Measurements from ENCODE around the gene YPEL2.
"Not testable (repeated sequence)": the region's sequence is repeated elsewhere in the genome, so short reads cannot be mapped to it uniquely, and the experiment has no call there.

Gene YPEL2

GRCh38 chr17:59409336-59410048 is 78.0 kb downstream of the YPEL2 start:
- no peak for DNase-seq

- no peak for DNase-seq
Measured at GRCh38 chr17:59410049-59410437, 78.6 kb downstream of the YPEL2 start.

DNA sequence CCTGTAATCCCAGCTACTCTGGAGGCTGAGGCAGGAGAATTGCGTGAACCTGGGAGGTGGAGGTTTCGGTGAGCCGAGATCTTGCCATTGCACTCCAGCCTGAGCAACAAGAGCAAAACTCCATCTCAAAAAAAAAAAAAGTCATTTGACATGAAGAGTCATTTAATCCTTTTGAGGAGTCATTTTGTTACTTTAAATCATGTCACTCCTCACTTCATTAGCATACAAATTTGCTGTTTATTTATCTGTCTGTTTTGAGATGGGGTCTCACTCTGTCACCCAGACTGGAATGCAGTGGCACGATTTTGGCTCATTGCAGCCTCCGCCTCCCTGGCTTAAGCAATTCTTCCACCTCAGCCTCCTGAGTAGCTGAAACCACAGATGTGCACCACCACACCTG is 81.0 kb downstream of the YPEL2 start:
- not testable (repeated sequence) for DNase-seq

GRCh38 chr17:59413014-59413766 is 81.7 kb downstream of the YPEL2 start:
- DNase-seq, result no peak

DNA sequence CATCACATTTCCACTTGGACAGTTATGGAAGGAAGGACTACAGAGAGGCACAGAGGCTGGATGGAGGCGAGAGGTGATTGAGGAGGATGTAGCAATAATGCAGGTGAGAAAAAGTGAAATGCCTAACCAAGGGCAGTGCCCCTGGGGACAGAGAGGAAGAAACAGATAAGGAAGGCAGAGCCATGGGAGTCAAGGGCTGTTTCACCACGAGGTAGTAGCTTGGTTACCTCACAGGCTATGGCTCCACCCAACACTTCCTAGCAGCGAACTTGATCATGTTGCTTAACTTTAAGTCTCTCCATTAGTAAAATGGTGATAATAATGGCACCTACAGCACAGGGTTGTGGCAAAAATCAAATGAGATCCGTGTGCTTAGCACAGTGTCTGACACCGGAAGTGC is 83.9 kb downstream of the YPEL2 start:
- no peak for DNase-seq

- DNase-seq, result no peak
Measured at GRCh38 chr17:59416184-59416583, 84.7 kb downstream of the YPEL2 start.

- DNase-seq, result no peak
Measured at GRCh38 chr17:59417452-59417851, 86.0 kb downstream of the YPEL2 start.

DNA sequence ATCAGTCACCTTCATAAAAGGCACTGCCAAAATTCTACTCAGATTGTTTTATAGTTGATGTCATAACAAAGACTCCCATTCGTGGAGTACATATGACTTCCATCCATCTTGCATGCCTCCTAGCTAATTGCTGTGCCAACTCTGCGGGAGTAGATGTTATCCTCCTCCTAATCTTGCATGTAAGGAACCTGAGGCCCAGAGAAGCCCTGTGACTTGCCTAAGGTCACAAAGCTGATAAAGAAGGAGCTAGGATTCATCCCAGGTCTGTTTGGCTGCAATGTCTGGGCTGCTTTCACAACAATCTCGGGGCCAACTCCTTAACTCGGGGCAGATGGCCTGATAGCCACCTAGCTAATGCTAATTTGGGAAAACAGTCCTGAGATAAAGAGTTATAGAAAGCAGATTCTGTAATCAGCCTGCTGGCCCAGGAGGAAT is 87.3 kb downstream of the YPEL2 start:
- DNase-seq, result no peak

- no peak for DNase-seq
Measured at GRCh38 chr17:59420901-59421300, 89.4 kb downstream of the YPEL2 start.

GRCh38 chr17:59421722-59422121 is 90.3 kb downstream of the YPEL2 start:
- DNase-seq, result no peak

DNA sequence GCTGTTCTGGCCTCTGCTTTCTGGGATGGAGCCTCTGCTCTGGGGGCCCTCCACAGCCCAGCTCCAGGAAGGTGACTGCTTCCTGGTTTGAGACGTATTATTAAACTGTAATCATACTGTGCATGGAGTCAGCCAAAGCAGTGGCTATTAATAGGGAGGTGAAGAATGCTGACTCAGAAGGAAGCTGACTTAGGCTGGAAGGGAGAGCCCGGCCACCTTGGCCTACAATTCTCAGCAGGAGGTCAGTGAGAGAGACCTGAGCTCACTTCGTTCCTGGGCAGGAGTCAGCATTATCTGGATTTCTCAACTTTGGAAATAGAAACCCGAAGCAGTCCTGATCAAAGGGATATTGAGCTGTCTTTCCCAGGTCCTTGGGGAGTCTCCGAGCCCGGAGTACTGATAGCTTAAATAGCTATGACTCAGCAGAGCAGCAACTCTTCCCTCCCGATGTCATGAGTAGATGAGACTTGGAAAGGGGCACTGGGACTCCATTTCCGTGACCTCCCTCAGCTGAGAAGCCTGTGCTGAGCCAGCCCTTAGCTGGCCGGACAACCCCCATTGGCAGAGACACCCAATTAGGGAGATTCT is 91.8 kb downstream of the YPEL2 start:
- DNase-seq, result peak; percentile 56

DNA sequence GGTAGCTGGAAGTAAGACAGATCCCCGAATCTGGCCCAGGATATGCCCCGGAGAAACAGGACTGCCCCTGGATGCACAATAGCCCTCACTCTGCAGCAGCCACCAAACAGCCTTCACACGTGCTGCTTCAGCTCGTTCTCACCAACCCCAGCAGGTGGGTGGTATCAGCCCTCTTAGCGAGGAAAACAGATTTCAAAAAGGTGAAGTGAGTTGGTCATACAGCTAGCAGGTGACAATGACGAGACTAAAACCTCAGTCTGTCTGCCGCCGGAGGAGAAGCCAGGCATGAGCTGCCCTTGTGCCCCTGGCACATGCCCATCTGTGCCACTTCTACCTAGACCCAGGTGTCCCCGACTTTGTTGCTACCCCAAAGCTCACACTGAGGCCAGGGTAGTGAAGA is 92.4 kb downstream of the YPEL2 start:
- DNase-seq, result no peak

DNA sequence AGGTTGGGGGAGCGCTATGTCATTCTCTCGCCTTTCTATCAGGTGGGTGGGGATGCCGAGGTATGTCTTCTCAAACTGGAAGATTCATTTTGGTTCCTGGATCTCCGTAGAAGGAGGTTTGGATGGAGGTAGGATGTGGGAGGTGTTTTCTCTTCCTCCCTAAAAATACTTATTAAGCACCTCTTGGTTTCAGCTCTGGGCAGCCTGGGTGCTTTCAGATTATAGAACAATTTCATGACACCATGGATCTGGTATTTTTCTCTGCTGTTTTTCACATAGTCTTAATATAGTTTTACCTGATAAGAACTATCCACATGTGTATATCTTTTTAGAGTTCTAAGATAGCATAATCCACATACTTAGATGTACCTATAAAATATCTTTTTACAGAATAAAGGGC is 92.9 kb downstream of the YPEL2 start:
- no peak for DNase-seq

GRCh38 chr17:59425085-59425931 is 93.9 kb downstream of the YPEL2 start:
- peak; percentile 78 for DNase-seq

- no peak for DNase-seq
Measured at GRCh38 chr17:59426031-59426430, 94.6 kb downstream of the YPEL2 start.

DNA sequence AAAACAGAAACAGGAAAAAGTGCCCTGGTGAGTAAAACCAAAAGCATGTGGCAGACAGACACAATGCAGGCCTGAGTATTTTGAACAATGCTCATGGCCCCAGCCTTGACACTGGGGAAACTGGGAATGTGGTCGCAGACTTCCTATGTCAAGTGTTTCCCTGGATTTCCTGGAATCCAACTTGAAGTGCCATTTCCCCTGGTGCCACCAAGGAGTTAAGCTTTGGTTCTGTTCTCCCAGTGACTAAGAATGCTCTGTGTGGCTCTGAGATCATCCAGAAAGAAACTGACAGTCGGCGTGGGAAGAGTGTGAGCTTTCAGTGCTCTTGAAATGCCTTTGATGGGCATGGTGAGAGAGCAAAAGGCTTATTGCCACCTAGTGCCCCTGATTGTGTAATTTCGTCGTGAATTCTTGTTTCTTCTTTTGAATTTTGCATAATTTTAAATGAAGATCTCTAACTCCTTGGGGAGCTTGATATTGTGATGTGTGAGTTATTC is 96.0 kb downstream of the YPEL2 start:
- DNase-seq, result peak; percentile 35

GRCh38 chr17:59427996-59428395 is 96.5 kb downstream of the YPEL2 start:
- no peak for DNase-seq

GRCh38 chr17:59428916-59429485 is 97.5 kb downstream of the YPEL2 start:
- peak; percentile 67 for DNase-seq

DNA sequence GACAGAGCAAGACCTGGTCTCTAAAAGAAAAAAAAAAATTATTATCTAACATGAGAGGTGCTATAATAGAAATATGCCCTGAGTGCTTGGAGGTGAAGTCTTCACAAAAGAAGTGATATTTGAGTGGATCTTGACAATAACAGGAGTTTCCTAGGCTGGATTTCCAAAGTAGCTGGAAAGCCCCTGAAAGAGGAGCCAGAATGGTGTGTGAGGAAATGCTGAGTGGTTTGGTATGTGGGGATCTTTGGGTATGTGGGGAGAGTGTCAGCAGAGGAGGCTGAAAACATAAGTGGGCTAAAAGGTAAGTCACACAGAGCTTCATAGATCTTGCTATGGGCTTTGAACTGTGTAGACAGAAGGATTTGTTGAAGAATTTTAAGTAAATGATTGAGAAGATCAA is 100.1 kb downstream of the YPEL2 start:
- DNase-seq, result no peak

DNA sequence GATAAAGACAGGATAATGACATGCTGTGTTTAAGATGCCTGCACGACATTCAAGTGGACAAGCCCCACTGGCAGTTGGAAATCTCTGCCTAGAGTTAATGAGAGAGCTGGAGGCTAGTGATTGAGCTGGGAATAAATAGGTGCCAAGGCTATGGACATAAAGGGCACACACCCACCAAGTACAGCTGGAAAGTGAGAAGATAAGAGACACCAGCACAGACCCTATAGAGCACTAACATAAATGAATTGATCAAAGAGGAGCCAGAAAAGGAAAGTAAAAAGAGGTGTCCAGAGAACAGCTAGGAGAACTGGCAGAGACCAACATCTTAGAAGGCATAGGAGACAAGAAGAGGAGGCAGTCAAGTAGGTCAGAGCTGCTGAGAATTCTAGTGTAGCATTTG is 101.2 kb downstream of the YPEL2 start:
- DNase-seq, result no peak

DNA sequence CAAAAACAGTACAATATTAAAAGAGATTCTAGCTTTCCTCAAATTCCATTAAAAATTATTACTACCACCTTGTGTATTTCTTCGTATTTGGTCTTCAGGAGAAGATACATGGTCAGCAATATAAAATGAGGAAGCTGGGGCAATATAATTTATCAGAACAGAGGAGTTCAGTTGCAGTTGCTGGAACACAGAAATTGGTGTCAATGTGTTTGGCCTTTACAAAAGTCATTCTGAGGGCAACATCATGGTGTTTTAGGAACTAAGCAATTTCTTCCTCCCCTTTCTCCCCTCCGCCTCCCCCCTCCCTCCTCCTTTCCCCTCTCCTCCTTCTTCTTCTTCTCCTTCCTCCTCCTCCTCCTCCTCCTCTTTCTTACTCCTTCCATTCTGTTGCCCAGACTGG is 102.1 kb downstream of the YPEL2 start:
- DNase-seq, result no peak

GRCh38 chr17:59434429-59434828 is 103.0 kb downstream of the YPEL2 start:
- DNase-seq, result no peak

DNA sequence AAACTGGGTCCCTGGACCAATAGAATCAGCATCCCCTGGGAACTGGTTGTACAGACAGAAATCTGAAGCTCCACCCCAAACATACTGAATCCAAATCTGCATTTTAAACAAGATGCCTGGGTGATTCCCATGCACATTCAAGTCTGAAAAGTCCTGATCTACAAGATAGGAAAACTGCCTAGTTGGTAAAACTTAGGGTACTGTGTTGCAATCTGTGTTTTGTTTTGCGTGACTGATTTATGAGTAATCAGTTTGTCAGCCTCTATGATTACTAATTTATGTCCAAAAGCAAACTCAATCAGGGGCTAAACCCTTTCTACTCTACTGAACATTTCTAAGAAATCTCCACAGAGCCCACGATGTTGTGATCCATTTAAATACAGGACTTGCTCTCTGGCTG is 103.8 kb downstream of the YPEL2 start:
- DNase-seq, result no peak

Measured in femur (tissue), 1 donor.